NCI-H2196 (cell line): ENCODE measurements around the gene RDH8.

Experiments used
- DNase-seq: peaks from one replicate; lab custom pipeline; 2025; ENCODE audit not compliant: unreplicated experiment; lab: John Stamatoyannopoulos, UW

RDH8 gene, protein sequence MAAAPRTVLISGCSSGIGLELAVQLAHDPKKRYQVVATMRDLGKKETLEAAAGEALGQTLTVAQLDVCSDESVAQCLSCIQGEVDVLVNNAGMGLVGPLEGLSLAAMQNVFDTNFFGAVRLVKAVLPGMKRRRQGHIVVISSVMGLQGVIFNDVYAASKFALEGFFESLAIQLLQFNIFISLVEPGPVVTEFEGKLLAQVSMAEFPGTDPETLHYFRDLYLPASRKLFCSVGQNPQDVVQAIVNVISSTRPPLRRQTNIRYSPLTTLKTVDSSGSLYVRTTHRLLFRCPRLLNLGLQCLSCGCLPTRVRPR

DNA sequence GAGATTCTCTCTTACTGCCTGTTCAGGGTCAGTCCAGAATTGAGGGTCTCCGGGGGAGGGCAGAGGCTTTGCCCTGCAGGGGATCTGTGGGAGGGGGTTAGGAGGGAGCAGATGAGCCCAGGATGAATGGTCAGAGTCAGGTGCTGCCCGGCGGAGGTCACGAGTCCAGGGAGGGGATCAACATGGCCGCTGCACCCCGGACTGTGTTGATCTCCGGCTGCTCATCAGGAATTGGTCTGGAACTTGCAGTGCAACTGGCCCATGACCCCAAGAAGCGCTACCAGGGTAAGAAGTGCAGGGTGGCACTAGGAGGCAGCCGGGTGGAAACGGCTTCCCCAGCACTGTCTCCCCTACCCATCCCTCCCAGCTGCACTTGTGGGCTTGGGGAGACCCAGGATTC is at the start of gene RDH8:
Gene RDH8, plus strand, starts transcription at position 168 of the 400 bp plus-strand sequence. Its CDS starts 15 bp downstream, at position 183.
- DNase-seq: no peak

DNA sequence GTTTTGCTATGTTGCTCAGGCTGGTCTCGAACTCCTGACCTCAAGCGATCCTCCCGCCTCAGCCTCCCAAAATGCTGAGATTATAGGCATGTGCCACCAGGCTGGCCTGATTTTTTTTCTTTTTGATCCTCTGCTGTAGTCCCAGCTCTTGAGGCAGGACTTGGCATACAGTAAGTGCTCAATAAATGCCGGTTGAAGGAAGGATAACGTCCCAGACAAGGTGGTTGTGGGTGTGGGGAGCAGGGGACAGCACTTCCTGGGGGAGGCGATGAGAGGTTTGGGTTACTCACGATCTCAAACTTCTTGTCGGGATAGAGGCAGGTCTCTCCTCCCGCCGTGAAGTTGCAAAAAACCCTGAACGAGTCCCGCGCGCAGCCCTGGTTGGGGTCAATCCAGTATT is 47.3 kb upstream of the RDH8 start:
- DNase-seq: no peak

DNA sequence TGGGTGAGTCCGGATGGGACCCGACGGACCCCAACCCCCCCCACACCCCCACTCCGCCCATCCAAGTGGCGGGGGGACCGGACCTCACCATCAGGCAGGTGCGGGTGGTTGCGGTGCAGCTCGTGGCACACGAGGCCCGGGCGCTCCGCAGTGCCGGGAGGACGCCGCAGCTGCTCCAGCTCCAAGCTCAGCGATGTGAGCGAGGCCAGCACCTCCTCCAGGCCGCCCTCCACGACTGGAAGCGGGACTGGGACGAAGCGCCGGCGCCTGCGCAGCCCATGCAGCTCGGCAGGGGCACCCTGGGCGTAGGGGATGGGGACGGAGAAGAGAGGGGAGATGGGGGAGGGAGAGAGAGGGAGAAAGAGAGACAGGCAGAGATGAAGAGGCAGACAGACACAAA is 46.8 kb upstream of the RDH8 start:
- no peak for DNase-seq

DNA sequence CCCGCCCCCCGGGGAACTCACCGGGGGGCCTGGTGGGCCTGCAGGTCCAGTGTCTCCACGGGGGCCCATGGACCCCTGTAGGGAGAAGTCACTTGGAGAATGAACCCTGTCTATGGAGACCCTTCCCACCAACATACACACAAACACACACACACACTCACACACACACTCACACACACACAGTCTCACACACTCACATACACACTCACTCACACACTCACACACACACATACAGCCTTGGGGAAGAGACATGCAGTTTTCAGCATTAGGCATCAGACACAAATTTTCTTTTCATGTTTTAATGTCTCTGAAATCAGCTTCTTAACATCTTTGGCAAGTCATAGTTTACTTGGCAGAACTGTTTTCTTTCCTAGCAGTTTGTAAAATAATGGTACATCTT is 46.0 kb upstream of the RDH8 start:
- DNase-seq: no peak

DNA sequence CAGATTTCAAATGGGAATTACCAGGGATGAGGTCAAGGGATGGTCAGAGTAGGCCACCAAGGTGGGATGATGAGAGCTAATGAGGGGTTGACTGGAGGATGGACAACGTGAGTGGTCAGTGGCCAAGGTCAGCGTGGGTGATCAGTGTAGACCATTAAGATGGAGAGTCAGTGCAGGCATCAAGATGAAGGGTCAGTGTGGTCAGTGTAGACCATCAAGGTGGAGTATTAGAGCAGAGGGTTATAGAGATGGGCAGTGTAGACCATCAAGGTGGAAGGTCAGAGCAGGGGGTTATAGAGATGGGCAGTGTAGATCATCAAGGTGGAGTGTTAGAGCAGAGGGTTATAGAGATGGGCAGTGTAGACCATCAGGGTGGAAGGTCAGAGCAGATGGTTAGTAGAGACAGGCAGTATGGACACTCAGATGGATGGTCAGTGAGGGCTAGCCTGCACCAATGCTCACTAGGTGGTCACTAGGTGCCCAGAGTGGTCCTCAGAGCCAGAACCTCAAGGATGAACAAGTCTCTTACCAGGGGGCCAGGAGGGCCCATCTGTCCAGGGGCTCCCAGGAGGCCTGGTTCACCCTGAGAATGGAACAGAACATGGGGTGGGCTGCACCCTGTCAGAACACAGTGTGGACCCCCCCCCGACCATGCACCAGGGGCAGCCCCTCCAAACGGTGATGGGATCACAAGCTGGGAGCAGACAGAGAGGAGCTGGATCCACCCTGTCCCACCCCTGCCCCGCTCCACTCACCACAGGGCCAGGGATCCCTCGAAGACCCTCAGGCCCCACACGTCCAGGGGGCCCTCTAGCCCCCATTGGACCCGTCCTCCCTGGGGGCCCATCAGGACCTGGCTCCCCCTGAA is 44.2 kb upstream of the RDH8 start:
- DNase-seq: no peak

DNA sequence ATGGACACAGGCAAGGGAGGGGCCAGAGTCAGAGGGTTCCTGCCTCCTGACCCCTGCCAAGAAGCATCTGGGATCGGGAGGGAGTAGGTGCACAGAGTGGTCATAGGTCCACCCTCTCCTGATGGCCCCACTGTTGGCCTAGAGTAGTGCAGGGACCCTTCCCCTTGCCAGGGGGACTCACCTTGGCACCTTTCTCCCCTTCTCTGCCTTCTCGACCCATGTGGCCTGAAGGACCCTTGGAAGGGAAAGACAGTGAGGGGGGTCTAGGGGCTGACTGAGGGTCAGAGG is 43.7 kb upstream of the RDH8 start:
- DNase-seq: no peak

DNA sequence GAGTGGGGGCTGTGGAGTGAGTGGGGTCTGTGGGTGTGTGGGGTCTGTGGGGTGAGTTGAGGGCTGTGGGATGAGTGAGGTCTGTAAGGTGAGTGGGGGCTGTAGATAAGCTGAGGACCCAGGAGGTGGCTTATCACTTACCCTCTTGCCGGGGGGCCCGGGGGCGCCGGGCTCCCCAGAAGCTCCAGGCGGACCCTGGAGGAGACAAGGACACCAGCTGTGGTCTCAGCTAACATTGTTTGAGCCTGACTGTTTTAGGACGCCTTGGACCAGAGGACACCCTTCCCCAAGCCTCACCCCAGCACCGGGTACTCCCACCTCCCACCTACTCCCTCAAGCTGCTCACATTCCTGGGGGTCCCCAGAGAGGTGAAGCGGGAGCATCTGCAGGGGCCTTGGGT is 42.8 kb upstream of the RDH8 start:
- DNase-seq: no peak

DNA sequence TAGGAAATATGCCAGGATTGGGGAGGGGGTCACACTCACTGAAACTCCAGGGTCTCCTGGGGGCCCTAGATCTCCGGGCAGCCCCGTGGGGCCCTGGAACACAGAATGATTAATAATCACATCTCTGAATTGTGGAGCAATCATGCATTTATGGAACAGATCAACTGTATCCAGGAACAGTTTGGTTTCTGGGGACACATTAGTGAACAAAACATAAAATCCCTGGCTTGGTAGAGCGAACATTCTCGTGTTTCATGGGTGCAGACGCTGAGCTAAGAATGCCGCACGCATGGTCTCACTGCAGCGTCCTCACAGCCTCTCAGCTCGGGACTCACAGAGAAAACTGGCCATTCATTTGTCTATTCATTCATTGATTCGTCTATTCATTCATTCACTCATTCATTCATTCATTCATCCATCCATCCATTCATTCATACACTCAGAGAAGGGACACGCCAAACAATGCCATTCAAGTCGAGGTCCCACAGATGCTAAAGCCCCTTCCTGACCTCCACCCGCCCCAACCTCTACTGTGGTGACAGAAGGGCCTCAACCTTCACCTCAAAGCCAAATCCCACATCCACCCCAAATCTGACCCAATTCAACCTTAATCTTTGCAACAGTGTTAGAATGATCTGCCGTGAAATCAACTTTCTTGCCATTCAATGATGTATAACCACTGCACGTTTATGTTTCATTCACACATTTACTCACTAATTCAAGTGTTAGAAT is 42.0 kb upstream of the RDH8 start:
- no peak for DNase-seq

DNA sequence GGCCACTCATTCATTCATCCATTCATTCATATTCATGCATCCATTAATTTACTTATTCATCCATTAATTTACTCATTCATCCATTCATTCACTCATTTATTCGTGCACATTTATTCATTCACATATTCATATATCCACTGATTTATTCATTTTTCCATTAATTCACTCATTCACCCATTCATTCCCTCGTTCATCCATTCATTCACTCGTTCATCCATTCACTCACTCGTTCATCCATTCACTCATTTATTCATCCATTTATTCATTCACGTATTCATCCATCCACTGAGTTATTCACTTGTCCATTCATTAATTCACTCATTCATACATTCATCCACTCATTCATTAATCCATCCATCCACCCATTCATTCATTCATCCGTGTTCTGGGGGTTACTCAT is 41.2 kb upstream of the RDH8 start:
- no peak for DNase-seq

DNA sequence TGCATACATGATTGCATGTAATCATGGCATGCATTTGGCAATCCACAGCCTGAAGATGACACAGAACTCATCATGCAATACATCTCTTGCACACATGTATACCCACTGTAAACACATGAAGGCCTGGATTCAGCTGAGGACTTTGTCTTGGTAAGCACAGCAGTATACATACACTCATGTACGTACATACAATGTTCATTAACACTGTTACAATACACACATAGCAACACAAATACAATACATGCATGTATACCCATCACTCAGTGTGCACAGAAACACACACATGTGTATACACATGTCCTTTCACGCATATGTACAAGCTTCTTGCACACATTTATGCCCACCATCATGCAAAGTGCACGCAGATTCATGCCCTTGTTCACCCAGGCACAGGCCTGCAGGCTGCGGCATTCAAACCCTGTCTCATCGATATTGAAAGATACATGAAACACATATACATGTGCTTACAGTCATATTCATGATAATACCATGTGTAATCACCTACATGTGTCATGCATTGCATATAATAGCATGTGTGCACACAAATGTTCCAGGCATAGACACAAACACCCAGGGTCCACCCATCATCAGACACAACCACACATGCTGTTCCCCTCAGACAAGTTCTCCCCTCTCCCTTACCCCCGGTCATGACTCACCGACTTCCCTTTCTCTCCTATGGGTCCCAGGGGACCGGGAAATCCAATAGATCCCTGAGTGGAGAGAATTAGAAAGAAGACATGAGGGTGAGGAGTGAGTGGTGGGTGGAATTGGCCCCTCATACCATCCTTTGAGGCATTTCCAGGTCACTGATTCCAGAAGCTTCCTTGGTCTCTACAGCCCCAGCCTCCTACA is 31.6 kb upstream of the RDH8 start:
- DNase-seq: no peak

DNA sequence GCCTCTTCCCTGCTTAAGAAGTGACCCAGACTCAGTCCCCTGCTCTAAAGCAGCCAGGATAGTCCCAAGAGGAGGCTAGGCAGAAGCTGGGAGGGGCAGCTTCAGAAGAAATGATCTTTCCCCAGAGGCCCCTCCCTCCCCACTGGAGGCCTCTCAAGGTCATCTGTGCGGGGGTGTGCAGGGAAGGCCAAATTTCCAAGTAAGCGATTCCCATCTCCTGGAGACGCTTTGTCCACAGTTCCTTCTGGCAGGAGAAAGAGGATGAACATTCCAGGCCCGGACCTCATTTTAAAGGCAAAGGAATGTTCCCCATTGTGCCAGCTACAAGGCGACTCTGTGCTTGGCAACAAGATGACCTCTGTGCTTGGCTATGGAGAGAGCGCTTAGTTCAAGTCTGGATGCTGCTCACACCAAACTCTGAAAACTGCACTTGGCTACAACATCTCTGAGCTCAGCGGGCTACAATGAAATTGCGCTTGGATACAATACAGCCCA is 26.4 kb upstream of the RDH8 start:
- no peak for DNase-seq

DNA sequence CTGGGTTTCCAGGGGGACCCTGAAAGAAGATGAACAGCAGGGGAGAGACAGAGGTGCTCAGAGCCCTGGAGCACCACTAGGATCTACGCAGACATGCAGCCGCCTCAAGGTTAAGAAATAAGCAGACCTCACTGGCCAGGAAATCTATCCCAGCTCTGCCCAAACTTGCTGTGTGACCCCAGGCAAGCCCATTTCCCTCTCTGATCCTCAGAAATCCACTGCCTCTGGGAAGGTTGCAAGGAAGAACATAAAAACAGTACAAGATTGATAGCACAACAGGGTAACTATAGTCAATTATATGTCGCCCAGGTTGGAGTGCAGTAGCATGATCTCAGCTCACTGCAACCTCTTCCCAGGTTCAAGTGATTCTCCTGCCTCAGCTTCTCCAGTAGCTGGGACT is 23.8 kb upstream of the RDH8 start:
- DNase-seq: no peak

DNA sequence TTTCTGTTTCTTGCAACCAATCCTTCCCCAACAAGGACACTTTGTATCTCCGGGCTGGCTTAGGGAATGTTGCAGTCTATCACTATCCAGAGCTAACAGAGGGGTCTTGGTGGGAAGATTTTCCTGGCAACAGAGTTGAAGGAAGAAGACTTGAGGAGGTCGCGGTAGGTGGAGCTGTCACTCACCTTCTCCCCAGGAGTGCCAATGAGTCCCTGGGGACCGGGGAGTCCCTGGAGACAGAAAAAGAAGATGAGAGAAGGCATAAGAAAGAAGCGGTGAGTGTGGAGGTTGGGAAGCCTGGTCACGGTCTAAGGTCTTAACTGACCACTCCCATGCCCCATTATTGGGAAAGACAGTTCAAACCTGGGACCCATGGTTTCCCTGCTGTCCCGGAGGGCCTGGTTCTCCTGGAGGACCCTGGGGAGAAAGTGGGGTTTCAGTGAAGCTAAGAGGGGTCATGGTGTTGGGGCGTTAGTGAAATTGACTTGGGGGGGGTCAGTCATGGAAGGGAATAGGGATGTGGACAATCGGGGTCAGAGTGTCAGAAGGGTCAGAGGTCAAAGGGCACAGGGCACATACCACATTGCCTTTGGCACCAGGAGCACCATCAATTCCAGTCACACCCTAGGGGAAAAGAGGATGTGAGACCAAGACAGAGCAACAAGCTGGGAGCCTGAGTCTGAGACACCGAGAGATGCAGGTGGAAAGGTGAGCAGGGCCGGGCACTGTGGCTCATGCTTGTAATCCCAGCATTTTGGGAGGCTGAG is 21.7 kb upstream of the RDH8 start:
- no peak for DNase-seq

DNA sequence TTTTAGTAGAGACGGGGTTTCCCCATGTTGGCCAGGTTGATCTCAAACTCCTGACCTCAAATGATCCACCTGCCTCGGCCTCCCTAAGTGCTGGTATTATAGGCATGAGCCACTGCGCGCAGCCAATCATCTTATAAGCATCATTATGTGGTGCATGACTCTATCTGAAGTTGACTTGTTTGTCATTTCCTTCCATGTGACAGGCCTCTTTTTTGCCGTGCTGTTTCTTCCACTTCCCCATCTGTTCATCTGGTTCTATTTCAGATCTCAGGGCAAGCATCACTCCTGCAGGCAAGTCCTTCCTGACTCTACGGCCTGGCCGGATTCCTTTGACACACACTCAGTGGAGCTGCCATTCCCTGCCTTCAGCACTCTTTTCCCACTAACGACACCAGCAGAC is 18.2 kb upstream of the RDH8 start:
- no peak for DNase-seq

DNA sequence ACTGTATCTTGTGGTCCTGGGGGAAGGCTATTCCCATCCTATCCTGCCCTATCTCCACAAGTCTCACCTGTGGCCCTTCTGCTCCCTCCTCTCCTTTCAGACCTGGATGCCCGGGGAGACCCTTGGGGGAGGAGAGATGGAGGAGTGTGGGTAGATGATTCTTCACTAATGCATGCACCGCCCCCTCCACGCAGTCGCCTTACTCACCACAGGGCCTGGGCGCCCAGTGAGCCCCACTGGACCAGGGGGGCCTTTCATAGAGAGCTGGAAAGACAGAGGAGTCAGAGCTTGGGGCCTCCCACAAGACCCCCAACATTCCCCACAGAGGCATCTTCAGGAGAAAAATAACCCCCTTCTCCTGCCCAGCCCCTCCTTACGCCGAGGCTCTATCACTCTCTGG is 17.3 kb upstream of the RDH8 start:
- DNase-seq: no peak

DNA sequence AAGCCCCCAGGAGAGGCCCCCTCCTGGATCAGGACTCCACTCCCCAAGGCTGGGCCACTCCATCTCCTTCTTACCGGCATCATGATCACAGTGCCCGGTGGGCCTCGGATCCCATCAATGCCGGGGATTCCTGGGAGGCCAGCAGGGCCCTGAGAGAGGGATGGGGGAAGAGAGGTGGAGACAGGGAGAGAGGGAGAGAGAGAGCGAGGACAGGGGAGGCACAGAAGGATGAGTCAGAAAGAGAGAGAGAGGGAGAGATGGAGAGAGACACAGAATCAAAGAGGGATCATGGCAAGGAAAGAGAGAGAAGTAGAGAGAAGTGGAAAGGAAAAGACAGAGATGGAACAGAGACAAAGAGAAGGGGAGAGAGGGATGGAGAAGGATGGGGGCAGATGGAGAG is 16.7 kb upstream of the RDH8 start:
- no peak for DNase-seq

DNA sequence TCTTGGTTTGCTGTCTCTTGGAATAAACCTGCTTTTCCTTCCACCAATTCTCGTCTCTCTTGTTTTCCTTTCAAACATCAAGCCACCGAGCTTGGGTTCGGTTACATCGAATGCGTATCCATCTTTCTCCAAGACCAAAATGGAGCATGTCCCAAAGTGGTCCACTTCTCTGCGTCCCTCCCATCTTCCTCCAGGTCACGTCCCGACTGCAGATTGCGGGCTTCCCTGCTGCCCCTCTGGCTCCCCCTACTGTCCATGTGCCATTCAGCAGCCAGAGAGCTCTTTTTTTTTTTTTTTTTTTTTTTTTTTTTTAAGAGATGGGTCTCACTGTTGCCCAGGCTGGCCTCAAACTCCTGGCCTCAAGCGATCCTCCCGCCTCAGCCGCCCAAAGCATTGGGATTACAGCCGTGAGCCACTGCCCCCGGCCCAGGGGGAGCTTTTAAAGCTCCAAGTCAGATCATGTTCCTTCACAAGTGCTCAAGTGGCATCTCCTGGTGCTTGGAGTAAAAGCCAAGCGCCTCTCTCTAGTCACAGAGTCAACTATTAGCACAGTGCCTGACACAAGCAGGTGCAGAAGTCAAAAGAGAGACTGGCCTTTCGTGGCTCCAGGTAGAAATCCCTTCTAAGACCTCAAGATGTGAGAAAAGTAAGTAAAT is 13.0 kb upstream of the RDH8 start:
- peak; percentile 61 for DNase-seq

DNA sequence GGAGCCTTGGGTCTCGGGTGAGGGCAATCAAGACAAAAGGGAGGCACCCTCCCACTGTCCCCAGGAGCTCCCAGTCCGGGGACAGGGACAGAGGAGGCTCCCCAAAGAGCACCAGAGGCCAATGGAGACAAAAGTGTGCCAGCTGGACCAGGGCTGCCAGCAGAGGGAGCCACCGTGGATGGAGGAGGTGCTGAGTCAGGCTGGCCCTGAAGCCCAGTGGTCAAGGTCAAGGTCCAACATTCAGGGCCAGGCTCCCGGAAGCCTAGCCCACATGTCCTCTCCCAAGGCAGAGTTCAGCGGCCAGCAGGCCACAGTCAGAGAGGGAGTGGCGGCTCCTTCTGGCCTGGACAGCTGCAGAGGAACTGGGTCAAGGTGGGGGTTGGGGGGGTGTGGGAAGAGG is 11.4 kb upstream of the RDH8 start:
- no peak for DNase-seq

DNA sequence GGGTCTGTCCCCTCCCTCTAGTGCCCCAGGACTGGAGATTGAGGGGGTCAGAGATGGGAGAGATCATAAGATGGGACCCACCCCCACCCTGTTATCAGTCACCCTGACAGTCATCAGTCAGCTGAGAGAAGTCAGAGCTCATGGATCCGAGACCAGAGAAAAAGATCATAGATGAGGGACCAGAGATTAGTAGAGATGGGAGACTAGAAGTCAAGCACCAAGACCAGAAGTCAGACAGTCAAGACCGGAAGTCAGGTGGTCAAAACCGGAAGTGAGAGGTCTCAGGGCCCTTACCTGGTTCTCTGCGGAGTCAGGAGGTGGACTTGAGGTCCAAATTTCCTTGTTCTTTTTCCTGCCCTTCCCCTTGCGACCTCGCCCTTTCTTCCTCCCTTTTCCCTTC is 10.0 kb upstream of the RDH8 start:
- DNase-seq: no peak

DNA sequence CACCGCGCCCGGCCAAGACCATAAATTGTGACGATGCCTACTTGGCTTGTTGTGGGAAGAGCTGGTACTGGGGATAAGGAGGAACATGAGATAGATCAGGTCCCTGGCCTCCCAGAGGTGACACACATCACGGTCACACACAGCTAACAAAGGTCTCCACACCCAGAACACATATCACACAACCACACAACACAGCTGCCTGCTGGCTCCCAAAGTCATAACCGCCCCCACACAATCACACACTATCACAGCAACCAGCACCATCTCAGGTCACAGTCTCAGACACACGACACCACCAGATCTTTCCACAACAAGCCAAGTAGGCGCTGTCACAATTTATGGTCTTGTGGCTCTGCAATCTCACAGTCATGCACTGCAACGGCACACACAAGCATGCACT is 8.7 kb upstream of the RDH8 start:
- DNase-seq: no peak
